HG02763 (cell line): ENCODE results near the gene GAB1.
"Not testable (repeated sequence)": the region's sequence is repeated elsewhere in the genome, so short reads cannot be mapped to it uniquely, and the experiment has no call there.

ENCODE experiments used
- ATAC-seq: cut with Tn5 transposase; IDR thresholded peaks from one replicate; pipeline ENCODE4 v1.9.1; 2021; ENCODE audit warnings: mild to moderate bottlenecking, moderate library complexity; ENCODE audit not compliant: unreplicated experiment

The GAB1 gene

DNA sequence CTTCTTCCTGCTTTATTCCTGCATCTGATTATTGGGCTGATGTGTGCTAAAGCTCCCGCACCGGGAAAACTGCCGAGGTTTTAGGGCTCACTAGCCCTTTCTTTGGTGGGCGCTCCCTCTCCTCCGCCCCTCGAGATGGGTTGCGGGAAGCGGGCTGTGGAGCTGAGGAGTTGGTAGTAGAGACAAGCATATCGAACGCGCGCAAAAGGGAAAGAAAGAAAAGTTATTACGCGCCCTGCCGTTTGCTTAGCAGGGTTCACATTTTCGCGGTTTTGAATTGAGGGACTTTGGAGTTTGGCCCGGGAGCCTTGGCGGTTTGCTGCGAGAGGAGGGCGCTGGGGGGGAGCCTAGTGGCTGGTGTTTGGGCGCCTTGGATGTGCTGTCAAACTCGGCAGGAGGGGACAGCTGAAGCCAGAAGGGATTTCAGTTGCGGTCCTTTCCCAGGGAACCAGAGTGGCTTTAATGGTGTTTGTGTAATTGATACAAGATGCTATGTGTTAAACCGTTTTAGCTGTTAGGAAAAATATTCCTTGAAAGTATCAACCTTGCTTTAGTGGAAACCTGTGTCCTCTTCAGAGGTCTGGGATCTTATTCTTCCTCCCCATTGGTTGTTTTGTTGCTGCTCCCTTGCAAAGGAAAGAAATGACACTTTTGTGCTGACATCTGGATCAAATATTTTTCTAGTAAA lies 1.1 kb downstream of the GAB1 start:
- no peak for ATAC-seq

DNA sequence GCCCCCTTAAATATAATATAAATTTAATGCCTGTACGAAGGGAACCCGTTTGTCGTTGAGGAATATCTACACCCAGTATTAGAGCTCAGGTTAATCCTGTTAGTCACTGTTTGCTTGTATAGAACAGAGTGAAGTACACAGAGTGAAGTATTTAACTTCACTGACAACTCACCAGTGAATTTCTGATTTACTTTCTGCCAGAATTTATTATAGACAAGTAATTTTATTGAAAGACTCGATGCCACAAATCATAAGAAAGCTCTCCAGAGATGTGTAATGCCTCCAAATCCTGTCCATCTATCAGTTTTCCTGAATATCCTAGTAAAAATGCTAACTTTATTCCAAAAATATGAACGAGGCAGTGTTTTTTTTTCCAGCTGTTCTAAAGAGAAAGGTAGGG lies 1.6 kb downstream of the GAB1 start:
- ATAC-seq = no peak

GRCh38 chr4:143339497-143339896 lies 2.8 kb downstream of the GAB1 start:
- no peak for ATAC-seq

DNA sequence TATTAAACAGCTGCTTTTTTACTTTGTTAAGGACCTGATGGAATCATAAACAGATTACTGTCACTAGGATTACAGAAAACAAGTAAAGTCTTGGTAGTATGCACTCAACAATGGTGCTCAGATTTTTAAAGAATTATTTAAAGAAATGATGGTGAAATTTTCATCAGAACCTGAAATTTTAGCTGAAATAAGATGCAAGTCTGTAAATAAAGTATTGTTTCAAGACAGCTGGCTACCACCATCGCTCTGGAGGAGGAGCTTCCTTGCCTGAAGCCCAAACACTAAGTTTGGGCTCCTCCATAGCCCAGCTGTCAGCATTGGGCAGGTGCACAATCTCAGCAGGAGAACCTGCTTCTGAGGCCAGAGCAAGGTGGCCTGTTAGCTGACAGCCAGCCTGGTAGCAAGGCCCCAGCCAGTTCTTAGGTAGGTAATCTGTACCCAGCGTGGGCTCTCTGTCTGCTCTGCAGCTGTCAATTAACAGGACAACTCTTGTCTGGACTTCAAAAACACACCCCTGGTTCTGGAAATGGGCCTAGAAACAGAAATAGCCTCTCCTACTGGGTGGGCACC lies 4.6 kb downstream of the GAB1 start:
- ATAC-seq = no peak

DNA sequence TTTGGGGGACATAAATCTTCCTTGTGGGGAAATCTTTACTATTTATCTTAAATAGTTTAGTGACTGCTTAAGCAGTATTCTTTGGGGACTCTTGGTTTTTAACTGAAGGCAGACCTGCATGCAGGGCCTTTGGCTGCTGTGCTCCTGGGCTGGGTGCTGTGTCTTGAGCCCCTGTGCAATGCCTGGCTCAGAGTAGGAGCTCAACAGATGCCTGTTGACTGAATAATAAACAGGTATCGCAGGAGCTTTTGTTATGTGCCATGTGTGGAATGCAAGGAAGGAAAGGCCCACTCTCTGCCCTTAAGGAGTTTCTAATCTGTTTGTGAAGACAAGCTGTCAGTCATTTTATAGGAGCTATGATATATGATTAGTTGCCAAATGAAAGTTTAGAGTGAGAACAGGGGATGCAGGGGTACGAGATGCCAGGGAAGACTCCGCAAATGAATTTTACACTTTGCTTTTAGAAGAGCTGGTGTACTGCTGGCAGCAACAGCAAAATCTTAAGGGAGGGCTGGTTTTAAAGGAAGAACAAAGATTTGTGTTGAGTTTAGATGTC lies 6.7 kb downstream of the GAB1 start:
- no peak for ATAC-seq

GRCh38 chr4:143344041-143344440 lies 7.4 kb downstream of the GAB1 start:
- no peak for ATAC-seq

GRCh38 chr4:143344774-143345173 lies 8.1 kb downstream of the GAB1 start:
- ATAC-seq = no peak

- ATAC-seq = no peak
Observed at GRCh38 chr4:143345356-143345755, 8.7 kb downstream of the GAB1 start.

GRCh38 chr4:143346206-143346605 lies 9.5 kb downstream of the GAB1 start:
- ATAC-seq = no peak

- ATAC-seq = no peak
Observed at GRCh38 chr4:143347484-143348111, 10.9 kb downstream of the GAB1 start.

- no peak for ATAC-seq
Observed at GRCh38 chr4:143348233-143349077, 11.8 kb downstream of the GAB1 start.

GRCh38 chr4:143349858-143350527 lies 13.3 kb downstream of the GAB1 start:
- not testable (repeated sequence) for ATAC-seq

GRCh38 chr4:143351149-143351691 lies 14.5 kb downstream of the GAB1 start:
- no peak for ATAC-seq

GRCh38 chr4:143351774-143352451 lies 15.2 kb downstream of the GAB1 start:
- no peak for ATAC-seq

GRCh38 chr4:143352720-143353119 lies 16.0 kb downstream of the GAB1 start:
- no peak for ATAC-seq

- no peak for ATAC-seq
Observed at GRCh38 chr4:143353797-143354196, 17.1 kb downstream of the GAB1 start.

DNA sequence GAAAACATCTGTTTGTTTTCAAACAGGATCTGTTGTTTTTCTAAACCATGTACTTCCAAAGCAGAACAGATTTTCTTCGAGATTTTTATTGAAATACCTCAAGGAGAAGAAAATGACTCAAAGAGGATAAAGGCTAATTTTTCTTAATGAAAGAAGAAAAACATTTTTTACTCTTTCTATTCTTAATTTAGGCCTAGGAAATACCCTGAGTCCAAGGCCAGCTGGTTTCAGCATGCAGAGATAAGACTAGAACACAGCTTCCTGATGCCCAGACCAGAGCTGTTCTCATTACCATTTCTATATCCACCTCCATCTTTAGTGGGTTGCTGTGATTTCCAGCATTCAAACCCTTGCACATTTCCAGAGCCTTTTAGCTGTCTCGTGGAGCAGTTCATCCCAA lies 18.3 kb downstream of the GAB1 start:
- ATAC-seq = no peak

- no peak for ATAC-seq
Observed at GRCh38 chr4:143355540-143356217, 19.0 kb downstream of the GAB1 start.

DNA sequence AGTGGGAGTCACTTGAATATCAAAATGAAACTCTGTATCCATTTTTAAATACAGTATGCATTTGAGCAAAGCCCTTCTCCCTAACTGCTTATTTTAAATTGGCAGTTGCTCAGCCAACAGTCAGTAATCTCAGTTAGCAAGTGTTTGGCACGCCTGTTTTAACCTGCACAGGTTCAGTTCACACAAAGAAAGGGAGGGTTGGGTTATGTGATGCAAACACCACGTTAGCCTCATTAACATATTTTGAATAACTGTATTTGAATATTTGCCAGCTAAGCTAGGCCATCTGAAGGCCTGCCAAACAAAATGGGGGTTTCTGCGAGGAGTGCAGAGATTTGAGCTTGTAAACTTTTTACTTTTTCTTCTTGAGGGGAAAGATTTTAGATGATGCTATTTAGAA lies 19.8 kb downstream of the GAB1 start:
- ATAC-seq = no peak
